Measurements from ENCODE around the gene UBE2D1. TPM values are rescaled to one million over a fixed set of nuclear protein-coding genes. Genes with fewer than 3 reads are reported as not detected.

UBE2D1 gene
- total and polyA plus RNA-seq, 9 of the 15 experiments (the other 6 are each of a cell fraction or from before 2014, with no cell fraction given) = 4.1 to 24.4 (median 12.3) TPM

DNA sequence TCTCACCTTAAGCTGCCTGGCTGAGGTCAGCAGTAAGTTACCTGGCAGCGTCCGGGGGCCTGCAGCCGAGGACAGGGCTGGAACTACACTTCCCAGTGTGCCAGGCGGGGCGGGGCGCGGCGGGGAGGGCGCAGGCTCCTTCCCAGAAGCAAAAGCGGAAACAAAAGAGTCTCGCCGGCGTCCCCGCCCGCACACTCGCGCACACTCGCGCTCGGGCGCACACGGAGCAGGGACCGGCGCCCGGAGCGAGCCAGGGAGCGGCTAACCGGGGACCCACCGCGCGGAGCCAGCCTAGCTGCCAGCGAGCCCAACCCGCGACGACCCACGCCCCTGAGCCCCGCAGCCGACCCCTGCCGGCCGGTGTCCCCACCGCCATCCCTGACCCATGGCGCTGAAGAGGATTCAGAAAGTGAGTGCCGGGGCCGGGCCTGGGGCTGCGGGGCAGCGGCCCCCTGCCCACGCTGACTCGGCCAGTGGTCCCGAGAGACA, at the start of gene UBE2D1 (continued):
- TF ChIP-seq, protein P1, sequence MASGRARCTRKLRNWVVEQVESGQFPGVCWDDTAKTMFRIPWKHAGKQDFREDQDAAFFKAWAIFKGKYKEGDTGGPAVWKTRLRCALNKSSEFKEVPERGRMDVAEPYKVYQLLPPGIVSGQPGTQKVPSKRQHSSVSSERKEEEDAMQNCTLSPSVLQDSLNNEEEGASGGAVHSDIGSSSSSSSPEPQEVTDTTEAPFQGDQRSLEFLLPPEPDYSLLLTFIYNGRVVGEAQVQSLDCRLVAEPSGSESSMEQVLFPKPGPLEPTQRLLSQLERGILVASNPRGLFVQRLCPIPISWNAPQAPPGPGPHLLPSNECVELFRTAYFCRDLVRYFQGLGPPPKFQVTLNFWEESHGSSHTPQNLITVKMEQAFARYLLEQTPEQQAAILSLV (tag; IDR thresholded peaks at IDR 0.05) = no peak
- TF ChIP-seq SAP30 (IDR thresholded peaks at IDR 0.05; ENCODE audit: borderline replicate concordance, insufficient read depth, low read depth, low read length, poor library complexity, severe bottlenecking) (peak; percentile 85), CEBPG (CRISPR knock-in tag; IDR thresholded peaks at IDR 0.05) (no peak), CEBPG (tag; conservative IDR thresholded peaks at IDR 0.05 in 1 of 2, IDR thresholded peaks at IDR 0.05 in 1 of 2) (no peak), SAFB2 (IDR thresholded peaks at IDR 0.05; ENCODE audit: borderline replicate concordance, low read depth, low read length, severe bottlenecking) (no peak), ZNF175 (CRISPR knock-in tag; IDR thresholded peaks at IDR 0.05; ENCODE audit: low read depth) (no peak), DEAF1 (CRISPR knock-in tag; IDR thresholded peaks at IDR 0.05) (no peak), NCOR1 (IDR thresholded peaks at IDR 0.05) (no peak), U2AF1 (optimal IDR thresholded peaks at IDR 0.05; ENCODE audit: low read depth, low read length) (peak; percentile 15), CTCF (IDR thresholded peaks at IDR 0.05 in 2 of 3, conservative IDR thresholded peaks at IDR 0.05 in 1 of 3; ENCODE audit: insufficient read depth in 2 of 3, low read depth in 1 of 3, low read length in 3 of 3) (peak in 2 of 3 experiments; percentile 10 to 13; a peak in 1 of 6 replicates), KAT7 (CRISPR knock-in tag; IDR thresholded peaks at IDR 0.05; ENCODE audit: borderline replicate concordance) (peak; percentile 69; the same call in 1 of the 2 replicates), ZBTB49 (CRISPR knock-in tag; IDR thresholded peaks at IDR 0.05; ENCODE audit: borderline replicate concordance) (no peak)
- TF ChIP-seq, protein P2, sequence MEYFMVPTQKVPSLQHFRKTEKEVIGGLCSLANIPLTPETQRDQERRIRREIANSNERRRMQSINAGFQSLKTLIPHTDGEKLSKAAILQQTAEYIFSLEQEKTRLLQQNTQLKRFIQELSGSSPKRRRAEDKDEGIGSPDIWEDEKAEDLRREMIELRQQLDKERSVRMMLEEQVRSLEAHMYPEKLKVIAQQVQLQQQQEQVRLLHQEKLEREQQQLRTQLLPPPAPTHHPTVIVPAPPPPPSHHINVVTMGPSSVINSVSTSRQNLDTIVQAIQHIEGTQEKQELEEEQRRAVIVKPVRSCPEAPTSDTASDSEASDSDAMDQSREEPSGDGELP (CRISPR knock-in tag; IDR thresholded peaks at IDR 0.05; ENCODE audit: borderline replicate concordance) = peak; percentile 43; the same call in 1 of the 2 replicates
- TF ChIP-seq, protein P3, sequence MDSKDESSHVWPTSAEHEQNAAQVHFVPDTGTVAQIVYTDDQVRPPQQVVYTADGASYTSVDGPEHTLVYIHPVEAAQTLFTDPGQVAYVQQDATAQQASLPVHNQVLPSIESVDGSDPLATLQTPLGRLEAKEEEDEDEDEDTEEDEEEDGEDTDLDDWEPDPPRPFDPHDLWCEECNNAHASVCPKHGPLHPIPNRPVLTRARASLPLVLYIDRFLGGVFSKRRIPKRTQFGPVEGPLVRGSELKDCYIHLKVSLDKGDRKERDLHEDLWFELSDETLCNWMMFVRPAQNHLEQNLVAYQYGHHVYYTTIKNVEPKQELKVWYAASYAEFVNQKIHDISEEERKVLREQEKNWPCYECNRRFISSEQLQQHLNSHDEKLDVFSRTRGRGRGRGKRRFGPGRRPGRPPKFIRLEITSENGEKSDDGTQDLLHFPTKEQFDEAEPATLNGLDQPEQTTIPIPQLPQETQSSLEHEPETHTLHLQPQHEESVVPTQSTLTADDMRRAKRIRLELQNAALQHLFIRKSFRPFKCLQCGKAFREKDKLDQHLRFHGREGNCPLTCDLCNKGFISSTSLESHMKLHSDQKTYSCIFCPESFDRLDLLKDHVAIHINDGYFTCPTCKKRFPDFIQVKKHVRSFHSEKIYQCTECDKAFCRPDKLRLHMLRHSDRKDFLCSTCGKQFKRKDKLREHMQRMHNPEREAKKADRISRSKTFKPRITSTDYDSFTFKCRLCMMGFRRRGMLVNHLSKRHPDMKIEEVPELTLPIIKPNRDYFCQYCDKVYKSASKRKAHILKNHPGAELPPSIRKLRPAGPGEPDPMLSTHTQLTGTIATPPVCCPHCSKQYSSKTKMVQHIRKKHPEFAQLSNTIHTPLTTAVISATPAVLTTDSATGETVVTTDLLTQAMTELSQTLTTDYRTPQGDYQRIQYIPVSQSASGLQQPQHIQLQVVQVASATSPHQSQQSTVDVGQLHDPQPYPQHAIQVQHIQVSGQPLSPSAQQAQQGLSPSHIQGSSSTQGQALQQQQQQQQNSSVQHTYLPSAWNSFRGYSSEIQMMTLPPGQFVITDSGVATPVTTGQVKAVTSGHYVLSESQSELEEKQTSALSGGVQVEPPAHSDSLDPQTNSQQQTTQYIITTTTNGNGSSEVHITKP (IDR thresholded peaks at IDR 0.05; ENCODE audit: partially characterized antibody) = no peak

Measured in K562 (cell line).